ENCODE results near the gene GNPAT.
A peak's percentile ranks its signal among the peaks of the same experiment; 100 is the strongest.

The GNPAT gene

DNA sequence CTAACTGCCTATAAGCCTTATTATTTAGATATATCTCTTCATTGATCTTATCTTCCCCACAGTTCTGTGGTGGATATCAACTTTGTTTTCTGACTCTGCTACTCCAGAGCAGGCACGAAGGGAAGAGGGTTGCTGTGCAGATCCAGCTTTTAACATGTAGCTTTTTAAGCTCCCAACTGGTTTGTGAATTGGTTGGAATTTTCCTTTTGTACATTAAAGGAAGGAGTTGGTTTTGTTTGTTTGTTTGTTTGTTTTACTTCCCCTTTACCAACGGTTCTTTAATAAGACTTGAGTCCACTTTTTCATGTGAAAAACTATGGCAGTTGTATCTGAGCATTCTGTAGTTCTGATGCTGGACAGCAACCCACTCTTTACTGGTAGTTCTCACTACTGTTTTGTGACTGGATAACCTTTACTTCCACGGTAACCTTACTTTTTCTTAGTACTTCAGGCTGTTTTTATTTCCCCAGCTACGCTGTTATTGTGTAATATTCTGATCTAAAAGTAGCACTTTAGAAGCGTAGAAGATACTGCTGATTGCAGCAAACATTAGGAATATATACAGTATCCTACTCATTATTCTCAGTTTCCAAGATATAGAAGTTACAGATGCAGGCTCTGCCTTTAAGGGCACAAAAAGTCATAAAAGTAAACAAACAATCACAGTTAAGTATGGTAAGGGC, 1.6 kb downstream of the GNPAT start:
- no peak for DNase-seq (ENCODE audit: low read depth in 2 of 3, low spot score in 1 of 3)

DNA sequence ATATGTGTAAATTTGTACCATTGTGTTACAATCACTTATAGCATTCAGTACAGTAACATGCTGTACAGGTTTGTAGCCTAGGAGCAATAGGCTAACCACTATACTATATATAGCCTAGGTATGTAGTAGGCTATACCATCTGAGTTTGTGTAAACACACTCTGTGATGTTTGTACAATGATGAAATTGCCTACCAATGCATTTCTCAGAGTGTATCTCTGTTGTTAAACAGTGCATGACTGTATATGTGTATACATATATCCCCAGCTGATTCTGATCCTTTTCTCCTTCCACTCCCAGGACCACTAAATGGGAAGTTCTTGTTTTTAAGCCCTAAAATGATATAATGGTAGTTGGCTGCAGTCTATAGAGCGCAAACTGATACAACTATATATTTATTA, 7.8 kb downstream of the GNPAT start:
- DNase-seq (ENCODE audit: low read depth in 2 of 3, low spot score in 1 of 3), result no peak

DNA sequence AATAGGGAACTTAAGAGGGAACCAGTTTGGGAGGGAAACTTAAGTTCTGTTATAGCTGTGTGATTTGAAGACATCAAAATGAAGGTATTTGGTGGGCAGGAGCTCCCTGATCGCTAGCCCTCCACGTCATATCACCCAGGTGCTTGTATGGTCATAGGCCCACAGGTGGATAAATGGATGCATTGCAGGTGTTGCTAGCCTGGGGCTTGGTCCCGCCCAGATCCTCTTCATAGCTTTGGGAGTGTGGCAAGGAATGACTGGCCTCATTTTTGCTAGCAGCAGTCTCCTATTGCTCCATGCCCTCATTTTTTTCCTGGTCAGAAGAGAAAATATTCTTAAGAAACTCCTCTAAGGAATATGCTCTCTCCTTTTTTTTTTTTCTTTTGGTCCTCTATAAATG, 11.3 kb downstream of the GNPAT start:
- DNase-seq (ENCODE audit: low read depth in 2 of 3, low spot score in 1 of 3), result no peak

DNA sequence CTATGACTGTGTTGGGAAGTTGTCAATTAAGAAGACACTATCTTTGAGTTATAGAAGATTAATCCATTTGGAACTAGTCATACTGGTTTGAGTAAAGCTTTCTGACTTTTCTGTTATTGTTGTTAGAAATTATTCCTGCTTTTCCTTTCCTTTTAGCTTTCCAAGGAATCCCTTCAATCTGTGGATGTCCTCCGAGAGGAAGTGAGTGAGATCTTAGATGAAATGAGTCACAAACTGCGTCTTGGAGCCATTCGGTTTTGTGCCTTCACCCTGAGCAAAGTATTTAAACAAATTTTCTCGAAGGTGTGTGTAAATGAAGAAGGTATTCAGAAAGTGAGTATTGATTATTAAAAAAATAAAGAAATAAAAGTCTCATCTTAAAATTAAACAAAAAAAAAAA, 19.3 kb downstream of the GNPAT start:
- no peak for DNase-seq (ENCODE audit: low read depth in 2 of 3, low spot score in 1 of 3)

DNA sequence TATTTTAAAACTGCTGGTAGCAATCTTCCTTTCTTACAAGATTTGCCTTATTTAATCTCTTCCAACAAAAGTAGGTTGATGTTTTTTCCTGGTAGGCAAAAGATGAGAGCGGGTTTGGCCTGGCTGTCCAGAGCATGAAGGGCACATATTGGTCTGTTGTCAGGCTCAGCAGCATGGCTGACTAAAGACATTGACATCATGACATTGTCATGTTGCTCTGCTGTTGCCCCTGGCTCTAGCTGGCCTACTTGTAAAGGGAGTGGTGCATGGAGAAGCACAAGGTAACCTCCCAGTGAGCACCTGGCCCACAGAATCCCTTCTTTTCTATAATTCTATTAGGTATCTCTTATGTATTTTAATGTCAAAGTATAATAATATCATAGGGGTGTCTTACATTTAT, 23.6 kb downstream of the GNPAT start:
- no peak for DNase-seq (ENCODE audit: low read depth in 2 of 3, low spot score in 1 of 3)

DNA sequence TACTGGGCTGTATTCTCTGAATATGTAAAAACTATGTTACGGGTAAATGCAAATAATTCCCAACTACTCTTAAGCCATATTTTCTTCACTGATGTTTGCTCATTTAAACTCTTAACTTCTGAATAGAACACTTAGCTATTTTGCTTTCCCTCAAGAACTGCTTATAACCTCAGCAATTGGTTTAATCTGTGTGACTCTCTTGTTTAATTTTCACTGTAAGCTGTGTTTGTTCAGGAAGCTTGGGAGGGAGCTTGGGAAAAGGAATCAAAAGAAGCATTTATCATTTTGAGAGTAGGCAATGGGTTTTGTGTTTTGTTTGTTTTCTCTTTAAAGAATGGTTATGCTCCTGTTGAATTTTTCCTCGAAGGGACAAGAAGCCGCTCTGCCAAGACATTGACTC, 24.4 kb downstream of the GNPAT start:
- DNase-seq (ENCODE audit: low read depth in 2 of 3, low spot score in 1 of 3), result no peak

DNA sequence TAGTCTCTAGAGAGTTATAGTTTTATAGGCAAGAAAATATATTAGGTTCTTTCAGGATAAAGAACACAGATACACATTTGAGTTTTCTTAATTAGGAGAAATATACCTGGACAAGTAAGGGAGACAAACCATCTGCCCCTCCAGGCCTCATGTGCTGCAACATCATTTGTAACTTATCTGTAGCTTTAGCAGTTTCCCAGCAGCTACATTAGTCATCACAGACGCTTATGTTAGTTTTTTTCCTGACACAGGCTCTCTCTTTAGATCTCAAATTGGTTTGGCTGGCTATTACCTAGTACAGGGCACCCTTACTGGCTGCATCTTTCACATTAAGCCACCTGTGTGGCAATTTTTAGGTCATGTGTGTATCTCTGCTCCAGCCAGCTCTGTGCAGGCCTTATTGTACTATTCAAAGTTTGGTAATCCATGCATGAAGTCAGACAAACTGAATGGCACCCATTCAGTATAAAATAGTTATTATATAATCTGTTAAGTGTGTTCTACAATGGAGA, 25.9 kb downstream of the GNPAT start:
- DNase-seq (ENCODE audit: low read depth in 2 of 3, low spot score in 1 of 3), result no peak

DNA sequence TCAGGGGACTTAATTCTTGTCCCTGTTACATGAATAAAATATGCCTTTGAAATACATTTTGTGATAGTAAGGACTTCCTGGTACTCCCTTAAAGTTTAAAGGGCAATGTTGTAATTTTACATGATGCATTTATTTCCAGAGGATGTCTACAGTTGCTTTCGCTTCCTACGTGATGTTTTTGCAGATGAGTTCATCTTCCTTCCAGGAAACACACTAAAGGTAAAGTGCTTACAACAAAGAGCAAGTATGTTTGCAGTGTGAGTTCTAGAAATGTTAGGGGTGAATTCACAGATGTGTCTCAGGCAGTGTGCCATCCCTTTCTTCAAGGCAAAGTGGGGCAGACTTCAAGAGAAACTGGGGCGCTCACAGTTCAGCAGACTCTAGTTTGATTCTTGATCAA, 31.2 kb downstream of the GNPAT start:
- no peak for DNase-seq (ENCODE audit: low read depth in 2 of 3, low spot score in 1 of 3)

DNA sequence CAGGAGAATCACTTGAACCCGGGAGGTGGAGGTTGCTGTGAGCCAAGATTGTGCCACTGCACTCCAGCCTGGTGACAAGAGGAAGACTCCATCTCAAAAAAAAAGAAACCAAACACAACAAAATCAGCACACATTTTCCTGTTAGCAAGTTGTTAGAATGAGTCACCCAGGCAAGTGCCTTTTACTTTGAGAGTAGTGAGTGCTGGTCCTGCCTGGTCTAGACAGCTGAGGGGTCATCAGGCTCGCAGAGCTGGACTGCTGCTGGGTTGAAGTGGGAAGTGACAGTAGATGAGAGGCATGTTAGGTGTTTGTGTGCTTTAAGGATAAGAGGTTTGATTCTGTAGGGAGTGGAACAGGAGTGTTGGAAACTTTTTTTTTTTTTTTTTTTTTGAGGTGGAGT, 31.9 kb downstream of the GNPAT start:
- DNase-seq (ENCODE audit: low read depth in 2 of 3, low spot score in 1 of 3), result peak in 1 of 3 donors; percentile 1

DNA sequence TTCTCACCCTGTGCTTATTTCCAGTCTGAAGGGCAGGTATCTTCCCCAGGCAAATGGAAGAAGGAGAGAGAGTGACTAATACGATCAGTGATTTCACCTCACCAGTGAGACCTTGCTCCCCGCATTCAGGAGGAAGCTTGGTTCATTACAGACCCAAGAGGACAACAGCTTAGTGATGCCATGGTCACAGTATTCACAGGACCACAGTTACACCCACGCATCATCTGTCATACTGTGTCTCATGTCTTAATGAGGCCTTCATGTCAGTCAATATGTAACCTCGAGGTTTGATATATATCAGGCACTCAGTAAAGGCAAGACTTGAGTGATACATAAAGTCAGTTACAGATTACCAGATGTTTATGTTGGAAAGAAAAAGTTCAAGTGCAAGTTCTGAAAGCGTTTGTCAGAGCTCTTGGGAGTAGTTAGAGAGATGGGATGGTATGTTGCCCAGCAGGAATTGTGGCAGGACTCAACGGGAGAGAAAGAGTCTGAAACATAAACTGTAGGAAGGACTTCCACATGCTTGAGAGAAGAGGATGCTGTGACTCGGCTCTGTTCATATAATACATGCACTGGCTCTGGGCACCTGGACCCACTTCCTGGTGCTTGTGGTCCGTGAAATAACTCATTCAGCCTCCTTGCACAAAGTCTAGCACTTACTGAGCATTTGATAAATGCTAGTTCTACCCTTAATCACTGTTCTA, 33.3 kb downstream of the GNPAT start:
- peak in 2 of 3 donors; percentile 11 to 35 for DNase-seq (ENCODE audit: low read depth in 2 of 3, low spot score in 1 of 3)

DNA sequence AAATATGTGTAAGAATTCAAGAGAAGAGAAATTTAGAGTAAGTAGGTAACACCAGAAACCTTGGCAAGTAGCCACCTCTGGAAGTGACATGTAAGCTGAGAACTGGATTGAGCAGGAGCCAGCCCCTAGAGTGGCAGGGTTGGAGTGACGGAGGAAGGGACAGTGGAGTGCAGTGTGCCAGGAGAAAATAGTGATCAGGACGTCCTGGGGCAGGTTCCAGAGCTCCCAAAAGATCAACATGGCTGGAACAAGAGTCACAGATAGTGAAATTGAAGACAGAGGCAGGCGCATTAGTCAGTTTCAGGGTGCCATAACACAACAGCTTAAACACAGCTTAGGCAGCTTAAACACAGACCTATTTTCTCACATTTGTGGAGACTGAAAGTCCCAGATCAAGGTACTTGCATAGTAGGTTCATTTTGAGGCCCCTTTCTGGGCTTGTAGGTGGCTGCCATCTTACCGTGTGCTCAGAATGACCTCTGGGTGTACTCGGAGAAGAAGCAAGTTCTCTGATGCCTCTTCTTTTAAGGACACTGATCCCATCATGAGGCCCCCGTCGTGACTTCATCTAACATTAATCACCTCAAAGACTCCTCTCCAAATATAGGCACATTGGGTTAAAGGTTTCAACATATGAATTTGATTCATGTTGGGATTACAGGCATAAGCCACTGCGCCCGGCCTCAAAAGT, 37.2 kb downstream of the GNPAT start:
- no peak for DNase-seq (ENCODE audit: low read depth in 2 of 3, low spot score in 1 of 3)

DNA sequence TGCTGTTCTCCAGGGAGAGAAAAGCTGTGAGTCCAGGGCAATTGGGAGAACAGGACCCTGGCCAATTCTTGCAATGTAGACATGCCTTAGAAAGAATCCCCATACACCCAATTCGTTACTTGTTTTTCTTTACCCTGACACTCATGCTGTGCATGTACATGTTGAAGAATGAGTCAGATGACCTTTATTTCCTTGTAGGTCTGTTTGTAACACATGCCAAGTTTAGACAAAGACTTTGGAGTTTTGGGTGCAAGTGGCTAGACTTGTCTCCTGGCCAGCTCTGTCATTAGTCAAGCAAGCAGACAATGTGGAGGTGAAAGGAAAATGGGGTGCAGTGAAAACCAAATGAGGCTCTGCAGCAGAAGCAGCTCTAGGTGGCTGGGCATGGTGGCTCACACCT, 38.1 kb downstream of the GNPAT start:
- no peak for DNase-seq (ENCODE audit: low read depth in 2 of 3, low spot score in 1 of 3)

DNA sequence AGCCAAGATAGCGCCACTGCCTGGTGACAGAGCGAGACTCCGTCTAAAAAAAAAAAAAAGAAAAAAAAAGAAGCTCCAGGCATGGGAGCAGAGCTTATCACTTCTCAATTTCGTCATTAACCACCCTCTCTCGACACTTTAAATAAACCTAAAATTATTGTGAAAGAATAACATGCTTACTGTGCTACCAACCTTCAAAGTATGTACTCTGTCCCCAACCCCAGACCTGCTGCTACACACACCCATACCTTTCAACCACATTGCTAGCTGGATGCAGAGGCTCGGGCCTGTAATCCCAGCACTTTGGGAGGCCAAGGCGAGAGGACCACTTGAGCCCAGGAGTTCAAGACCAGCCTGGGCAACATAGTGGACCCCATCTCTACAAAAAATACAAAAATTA, 38.7 kb downstream of the GNPAT start:
- no peak for DNase-seq (ENCODE audit: low read depth in 2 of 3, low spot score in 1 of 3)

DNA sequence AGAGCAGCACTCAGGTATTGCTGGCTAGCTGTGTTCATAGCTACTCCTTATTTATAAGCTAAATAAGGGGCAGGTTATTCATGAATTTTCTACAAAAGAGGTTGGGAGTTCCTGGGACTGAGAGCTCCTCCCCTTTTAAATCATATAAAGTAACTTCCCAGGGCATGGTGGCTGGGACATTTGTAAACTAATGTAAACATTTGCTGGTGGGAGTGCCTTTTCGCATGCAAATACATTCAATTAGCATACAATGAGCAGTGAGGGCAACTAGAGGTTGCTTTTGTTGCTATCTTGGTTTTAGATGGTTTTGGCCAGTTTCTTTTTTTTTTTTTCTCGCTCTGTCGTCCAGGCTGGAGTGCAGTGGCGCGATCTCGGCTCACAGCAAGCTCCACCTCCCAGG, 43.4 kb downstream of the GNPAT start:
- DNase-seq (ENCODE audit: low read depth in 2 of 3, low spot score in 1 of 3), result no peak

DNA sequence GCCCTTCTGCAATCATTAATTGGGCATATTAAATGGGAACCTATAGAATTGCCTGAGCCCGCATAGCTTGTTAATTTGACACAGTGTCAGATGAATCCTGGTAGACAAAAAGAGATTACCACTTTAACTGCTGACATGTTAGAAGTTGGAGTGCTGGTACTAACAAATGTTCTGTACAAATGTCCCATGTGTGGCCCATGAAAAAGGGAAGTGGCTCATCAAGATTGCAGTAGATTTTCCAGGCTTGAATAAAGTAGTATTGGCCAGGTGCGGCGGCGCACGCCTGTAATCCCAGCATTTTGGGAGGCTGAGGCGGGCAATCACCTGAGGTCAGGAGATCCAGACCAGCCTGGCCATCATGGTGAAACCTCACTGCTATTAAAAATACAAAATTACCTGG, 45.6 kb downstream of the GNPAT start:
- DNase-seq (ENCODE audit: low read depth in 2 of 3, low spot score in 1 of 3), result no peak

DNA sequence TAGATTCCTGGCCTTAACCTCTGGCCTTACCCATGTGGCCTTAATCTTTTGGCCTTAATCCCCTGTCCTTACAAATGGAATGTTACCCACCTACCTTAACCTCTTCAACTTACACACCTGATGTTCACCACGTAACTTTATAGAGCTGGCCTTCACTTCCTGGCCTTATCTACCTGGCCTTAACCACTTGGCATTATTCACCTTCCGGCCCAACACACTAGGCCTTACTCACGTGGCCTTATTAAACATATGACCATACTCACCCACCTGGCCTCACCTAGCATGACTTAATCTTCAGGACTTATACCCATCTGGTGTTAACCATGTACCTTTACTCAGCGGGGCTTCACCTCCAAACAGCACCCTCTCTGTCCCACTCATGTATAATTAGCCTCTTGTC, 54.9 kb downstream of the GNPAT start:
- no peak for DNase-seq (ENCODE audit: low read depth in 2 of 3, low spot score in 1 of 3)

DNA sequence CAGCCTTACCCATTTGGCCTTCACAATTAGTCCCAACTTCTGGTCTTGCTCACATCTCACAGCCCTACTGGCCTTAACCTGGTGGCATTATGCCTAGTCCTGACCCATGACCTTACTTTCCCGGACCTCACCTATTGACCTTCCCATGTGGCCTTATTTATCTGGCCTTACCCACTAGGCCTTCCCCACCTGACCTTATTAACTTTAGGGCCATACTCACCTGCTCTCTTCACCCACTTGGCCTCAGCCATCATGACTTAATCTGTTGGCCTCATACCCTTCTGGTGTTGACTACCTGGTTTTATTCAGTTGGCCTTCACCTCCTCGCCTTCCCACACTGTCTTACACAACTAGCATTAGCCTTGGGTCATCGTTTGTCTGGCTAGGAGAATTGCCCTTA, 61.0 kb downstream of the GNPAT start:
- no peak for DNase-seq (ENCODE audit: low read depth in 2 of 3, low spot score in 1 of 3)

DNA sequence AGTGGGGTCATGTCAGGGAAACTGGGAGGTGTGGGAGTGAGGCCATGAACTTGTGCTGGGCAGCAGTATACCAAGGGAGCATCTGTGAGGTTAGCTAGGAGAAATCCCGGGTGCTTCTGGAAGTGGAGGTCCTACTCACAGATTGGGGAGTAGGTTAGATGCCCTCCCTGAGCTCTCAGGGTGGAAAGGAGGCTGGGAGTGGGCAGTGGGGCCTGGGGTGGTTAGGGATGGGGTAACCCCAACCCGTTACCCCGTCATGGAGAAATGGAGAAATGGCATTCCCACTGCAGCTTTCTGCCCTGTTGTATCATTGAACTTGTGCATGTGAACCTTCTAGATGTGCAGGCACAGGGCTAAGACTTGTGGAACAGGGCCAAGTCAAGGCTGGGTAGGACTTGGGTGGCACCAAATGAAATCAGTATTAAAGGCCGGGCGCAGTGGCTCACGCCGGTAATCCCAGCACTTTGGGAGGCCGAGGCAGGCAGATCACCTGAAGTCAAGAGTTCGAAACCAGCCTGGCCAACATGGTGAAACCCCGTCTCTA, 69.5 kb downstream of the GNPAT start:
- DNase-seq (ENCODE audit: low read depth in 2 of 3, low spot score in 1 of 3), result no peak

DNA sequence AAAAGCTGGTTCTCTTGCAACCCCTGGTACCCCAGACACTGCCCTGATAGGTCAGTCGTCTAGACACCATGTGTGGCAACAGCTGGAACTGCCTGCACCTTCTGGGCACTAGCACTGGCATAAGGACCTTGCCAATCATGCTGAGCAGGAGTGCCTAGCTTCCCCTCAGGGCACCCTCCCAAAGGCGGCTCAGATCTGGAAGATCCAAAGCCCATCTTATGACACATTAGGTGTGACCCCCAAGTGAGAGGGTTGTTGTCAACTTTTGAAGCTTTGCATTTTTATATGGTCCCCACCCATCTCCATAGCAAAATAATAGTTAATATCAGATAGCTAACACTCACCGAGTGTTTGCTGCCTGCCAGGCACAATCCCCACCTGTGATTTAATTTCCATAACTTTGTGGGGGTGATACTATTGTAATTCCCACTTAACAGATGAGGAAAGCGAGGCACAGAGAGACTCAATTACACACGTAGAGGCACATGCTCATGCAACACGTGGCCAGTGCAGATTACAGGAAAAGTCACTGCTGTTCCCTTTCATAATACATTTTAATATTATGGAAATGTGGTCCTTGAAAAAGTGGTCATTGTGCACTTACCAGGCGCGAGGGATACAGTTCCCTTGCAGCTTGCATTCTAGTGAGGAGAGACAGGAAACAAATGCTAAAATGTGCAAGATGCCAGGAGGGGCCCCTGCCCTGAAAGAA, 70.9 kb downstream of the GNPAT start:
- no peak for DNase-seq (ENCODE audit: low read depth in 2 of 3, low spot score in 1 of 3)

DNA sequence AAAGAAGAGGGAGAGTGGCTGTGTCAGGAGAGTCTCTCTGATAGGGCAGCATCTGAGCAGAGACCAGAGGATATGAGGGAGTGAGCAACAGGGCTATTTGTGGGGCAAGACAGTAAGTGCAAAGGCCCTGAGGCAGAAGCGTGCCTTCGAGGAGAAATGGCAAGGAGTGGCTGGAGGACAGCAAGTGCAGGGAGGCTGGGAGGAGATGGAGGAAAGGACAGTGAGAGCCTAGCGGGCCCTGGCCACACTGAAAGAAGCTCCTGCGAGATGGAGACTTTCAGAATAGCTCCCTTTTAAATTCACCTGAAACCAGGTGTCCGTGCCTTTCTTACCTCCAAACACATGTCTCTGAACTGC, 71.4 kb downstream of the GNPAT start:
- no peak for DNase-seq (ENCODE audit: low read depth in 2 of 3, low spot score in 1 of 3)

DNA sequence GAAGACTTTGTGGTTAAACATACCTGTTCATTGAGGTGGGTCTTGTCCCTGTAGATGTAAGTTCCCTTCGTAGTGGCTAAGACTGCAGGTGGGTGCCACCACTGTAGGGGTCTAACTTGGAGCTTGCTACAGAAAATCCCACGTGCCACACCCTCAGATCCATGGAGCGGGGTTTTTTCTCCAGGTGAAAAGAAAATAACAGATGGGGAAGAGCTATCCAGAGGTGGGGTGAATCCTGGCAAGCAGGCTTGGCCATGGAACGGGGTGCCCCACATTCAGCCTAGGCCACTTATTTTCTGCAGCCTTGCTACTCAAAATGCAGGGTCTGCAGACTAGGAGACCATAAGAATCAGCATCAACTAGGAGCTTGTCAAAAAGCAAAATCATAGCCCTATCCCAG, 72.6 kb downstream of the GNPAT start:
- DNase-seq (ENCODE audit: low read depth in 2 of 3, low spot score in 1 of 3), result no peak
